H1 (cell line): Measurements from ENCODE around the gene CACNA1C. TPM values are rescaled to one million over a fixed set of nuclear protein-coding genes. Genes with fewer than 3 reads are reported as not detected.

ENCODE experiments used
- BRCA1 ChIP-seq: IDR thresholded peaks from 2 replicates; pipeline ENCODE4 v1.6.1; 2012; ENCODE audit warnings: low read depth, low read length, improper control_type of control experiment
- CEBPB ChIP-seq: IDR thresholded peaks from 2 replicates; pipeline ENCODE4 v1.6.1; 2012; ENCODE audit warnings: low read depth, low read length
- HDAC6 ChIP-seq: IDR thresholded peaks from one replicate; pipeline ENCODE4 v1.7.1; 2012; ENCODE audit warnings: low read depth, mild to moderate bottlenecking, inconsistent platforms, low read length, moderate library complexity
- POLR2A ChIP-seq, 2 experiments: IDR thresholded peaks; 1 replicate in 1 of 2; 2 replicates in 1 of 2; pipeline ENCODE4 v1.6.1; 2011; ENCODE audit warnings: low read depth in 2 of 2, low read length in 2 of 2, mild to moderate bottlenecking in 2 of 2; ENCODE audit errors: control extremely low read depth in 1 of 2
- SIX5 ChIP-seq: IDR thresholded peaks from 2 replicates; pipeline ENCODE4 v1.6.1; 2011; ENCODE audit warnings: mild to moderate bottlenecking, low read depth, low read length
- SP4 ChIP-seq: IDR thresholded peaks from 2 replicates; pipeline ENCODE4 v1.6.1; 2012; ENCODE audit warnings: low read length, inconsistent platforms
- polyA plus RNA-seq, 7 experiments: library from polyadenylated mRNA; depleted of rRNA in 3 of 7; stranded (reverse) in 5 of 7; unstranded in 2 of 7; fragments of >200 nt in 5 of 7; fragments of 200-250 nt in 2 of 7; gene quantifications; 1 replicate in 5 of 7; 2 replicates in 1 of 7; 4 replicates in 1 of 7; pipeline versions ENCODE4 v1.2.1 to v1.2.3, GENCODE V29; 2011 to 2013; ENCODE audit warnings: missing spikeins in 2 of 7, mixed read lengths in 2 of 7
- total RNA-seq: library from RNA; stranded (reverse); fragmentation: NEBNext Ultra II Directional; extraction: Animal tissue kit (Norgen Biotek cat#: 25700); gene quantifications from 2 replicates; pipeline ENCODE4 v1.2.1, GENCODE V29; 2021

The CACNA1C gene
- total and polyA plus RNA-seq, 2 of the 8 experiments (the other 6 are each of a cell fraction or from before 2014, with no cell fraction given): 1.3 TPM

DNA sequence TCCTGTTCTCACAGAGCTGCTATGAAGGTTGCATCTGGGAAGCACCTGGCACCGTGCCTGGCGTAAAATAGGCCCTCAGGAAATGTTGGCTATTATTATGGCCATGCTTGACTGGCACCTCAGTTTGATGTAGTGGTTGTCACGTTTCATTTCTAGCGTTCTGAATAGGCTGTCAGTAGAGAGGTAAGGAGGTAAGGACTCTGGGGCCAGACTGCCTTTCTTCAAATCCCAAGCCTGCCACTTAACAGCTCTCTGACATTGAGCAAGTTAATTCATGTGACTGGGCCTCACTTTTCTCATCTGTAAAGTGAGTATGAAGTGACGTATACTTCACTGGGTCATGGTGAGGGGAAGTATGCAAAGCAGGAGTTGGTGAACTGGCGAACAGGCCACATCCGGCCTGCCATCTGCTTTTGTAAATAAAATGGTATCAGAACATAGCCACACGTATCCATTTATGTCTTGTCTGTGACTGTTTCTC is 196.2 kb downstream of the CACNA1C start (continued):
- TF ChIP-seq SP4 (no peak), BRCA1 (no peak), SIX5 (no peak), POLR2A (IDR thresholded peaks at IDR 0.05; ENCODE audit: control extremely low read depth in 1 of 2, low read depth in 2 of 2, low read length in 2 of 2) (no peak), CEBPB (no peak), HDAC6 (no peak)
